ENCODE measurements around the gene STX1B. TPM values are rescaled to one million over a fixed set of nuclear protein-coding genes. Genes with fewer than 3 reads are reported as not detected.
"Not testable (repeated sequence)": the region's sequence is repeated elsewhere in the genome, so short reads cannot be mapped to it uniquely, and the experiment has no call there.

The STX1B gene
- total and polyA plus RNA-seq, 10 donors, result 0.29 to 4.2 (median 1.5) TPM

DNA sequence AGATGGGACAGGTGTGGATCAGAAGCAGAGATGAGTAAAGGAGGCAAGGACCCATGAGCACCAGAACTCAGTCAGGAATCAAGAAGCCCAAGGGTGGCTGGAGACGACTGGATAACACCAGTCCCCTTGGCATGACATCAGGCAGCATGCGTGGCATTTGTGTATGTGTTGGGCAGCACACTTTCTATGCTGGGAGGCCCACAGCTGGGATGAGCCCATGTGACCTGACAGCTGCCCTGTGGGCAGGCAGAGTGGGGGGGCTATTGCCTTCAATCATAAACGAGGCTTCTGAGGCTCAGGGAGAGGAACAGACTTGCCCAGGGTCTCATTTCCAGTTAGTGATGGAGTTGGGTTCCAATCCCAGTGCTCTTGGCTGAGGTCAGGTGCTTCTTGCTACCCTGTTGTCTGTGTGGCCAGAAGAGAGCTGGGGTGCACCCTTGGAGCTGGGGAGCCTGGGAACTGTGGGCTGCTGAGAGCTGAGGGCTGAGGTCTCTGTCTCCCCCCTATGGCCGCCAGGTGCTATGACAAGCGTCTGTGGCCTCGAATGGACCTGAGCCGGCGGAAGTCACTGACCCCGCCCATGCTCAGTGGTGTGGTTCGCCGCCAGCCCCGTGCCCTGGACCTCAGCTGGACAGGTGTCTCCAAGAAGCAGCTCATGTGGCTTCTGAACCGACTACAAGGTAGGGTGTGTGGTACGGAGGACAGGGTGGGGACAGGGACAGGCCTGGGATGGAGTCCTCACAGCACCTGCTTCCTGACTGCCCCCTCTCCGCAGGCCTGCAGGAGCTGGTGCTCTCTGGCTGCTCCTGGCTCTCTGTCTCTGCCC, 68.6 kb downstream of the STX1B start:
- WGBS, 5 donors, result 22 to 25% (median 23%) methylated on average over 7 to 15 of the region's 15 CpGs
- peaks cover 0 to 78% (median 4%) of the 10 kb centered on the region in 6 donors for H3K36me3 ChIP-seq
- H3K4me3 ChIP-seq, result peak overlapping the region in 2 of 8 donors; percentile 13 to 39
- intact Hi-C loops (cut with DNase I; ENCODE audit: low total_unique reads), result no loop called here
- TF ChIP-seq POLR2AphosphoS5 (IDR thresholded peaks at IDR 0.05) (peak; percentile 51 to 77 (median 66)), POLR2A (IDR thresholded peaks at IDR 0.05) (no peak)
- TF ChIP-seq, protein P1, sequence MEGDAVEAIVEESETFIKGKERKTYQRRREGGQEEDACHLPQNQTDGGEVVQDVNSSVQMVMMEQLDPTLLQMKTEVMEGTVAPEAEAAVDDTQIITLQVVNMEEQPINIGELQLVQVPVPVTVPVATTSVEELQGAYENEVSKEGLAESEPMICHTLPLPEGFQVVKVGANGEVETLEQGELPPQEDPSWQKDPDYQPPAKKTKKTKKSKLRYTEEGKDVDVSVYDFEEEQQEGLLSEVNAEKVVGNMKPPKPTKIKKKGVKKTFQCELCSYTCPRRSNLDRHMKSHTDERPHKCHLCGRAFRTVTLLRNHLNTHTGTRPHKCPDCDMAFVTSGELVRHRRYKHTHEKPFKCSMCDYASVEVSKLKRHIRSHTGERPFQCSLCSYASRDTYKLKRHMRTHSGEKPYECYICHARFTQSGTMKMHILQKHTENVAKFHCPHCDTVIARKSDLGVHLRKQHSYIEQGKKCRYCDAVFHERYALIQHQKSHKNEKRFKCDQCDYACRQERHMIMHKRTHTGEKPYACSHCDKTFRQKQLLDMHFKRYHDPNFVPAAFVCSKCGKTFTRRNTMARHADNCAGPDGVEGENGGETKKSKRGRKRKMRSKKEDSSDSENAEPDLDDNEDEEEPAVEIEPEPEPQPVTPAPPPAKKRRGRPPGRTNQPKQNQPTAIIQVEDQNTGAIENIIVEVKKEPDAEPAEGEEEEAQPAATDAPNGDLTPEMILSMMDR (IDR thresholded peaks at IDR 0.05 in 8 of 11, conservative IDR thresholded peaks at IDR 0.05 in 3 of 11), result peak; percentile 78 to 97 (median 93)
- H3K27ac ChIP-seq, result peak overlapping the region in 6 of 8 donors; percentile 29 to 75 (median 60)
- H3K4me1 ChIP-seq, result peaks cover 5 to 32% (median 19%) of the 10 kb centered on the region in 6 donors
- peak; percentile 95 for DNase-seq
- no peaks in the 10 kb centered on the region for H3K27me3 ChIP-seq (replicated peaks in 1 of 7)
- H3K9me3 ChIP-seq, result no peaks in the 10 kb centered on the region

DNA sequence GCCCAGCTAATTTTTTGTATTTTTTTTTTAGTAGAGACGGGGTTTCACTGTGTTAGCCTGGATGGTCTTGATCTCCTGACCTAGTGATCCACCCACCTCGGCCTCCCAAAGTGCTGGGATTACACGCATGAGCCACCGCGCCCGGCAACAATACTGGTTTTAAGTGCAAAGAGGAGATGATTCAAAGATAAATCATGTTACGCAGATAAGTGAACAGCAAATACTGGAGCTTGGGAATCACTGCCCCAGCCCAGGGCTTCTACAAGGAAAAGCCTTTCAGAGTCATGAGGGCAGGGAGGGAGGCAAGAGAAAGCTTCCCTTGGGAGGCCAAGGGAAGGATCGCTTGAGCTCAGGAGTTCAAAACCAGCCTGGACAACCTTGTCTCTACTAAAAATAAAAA, 70.9 kb downstream of the STX1B start:
- intact Hi-C loops (cut with DNase I; ENCODE audit: low total_unique reads); H3K27ac ChIP-seq; DNase-seq; H3K9me3 ChIP-seq; H3K27me3 ChIP-seq (replicated peaks in 1 of 7); H3K4me3 ChIP-seq: not testable (repeated sequence)
- Histone ChIP-seq H3K36me3 (peaks cover 0 to 74% (median 9%) of the 10 kb centered on the region in 6 donors), H3K4me1 (peaks cover 5 to 41% (median 19%) of the 10 kb centered on the region in 6 donors)
- WGBS, 5 donors, result 92 to 95% (median 94%) methylated on average over 8 of the region's 8 CpGs

Small RNA genes within 50 kb of the gene (small RNA-seq; reads per million reads assigned to genes)
- gene AC135048.1, result 0 reads per million in 4 donors

Other genes with a start within 250 kb of the STX1B start
- gene CFAP119, start 248.6 kb downstream of the STX1B start, total RNA-seq, result 1 to 10 TPM; 3.1 to 7.2 (median 4.1) TPM
- 10 to 100 TPM in 1 of 3 donors, 1 to 10 TPM in 2; 8.2 to 15.5 (median 8.3) TPM for gene CFAP119, start 248.6 kb downstream of the STX1B start, polyA plus RNA-seq
- gene RNF40, start 248.3 kb downstream of the STX1B start, total RNA-seq, result 100 to 1,000 TPM in 2 of 7 donors, 10 to 100 TPM in 5; 65.9 to 111 (median 88.8) TPM
- gene RNF40, start 248.3 kb downstream of the STX1B start, polyA plus RNA-seq, result 10 to 100 TPM; 38.1 to 63.9 (median 50.0) TPM
- 10 to 100 TPM in 5 of 7 donors, 1 to 10 TPM in 2; 7.6 to 13.9 (median 12.5) TPM for gene ZNF629, start 223.4 kb downstream of the STX1B start, total RNA-seq
- gene ZNF629, start 223.4 kb downstream of the STX1B start, polyA plus RNA-seq, result 1 to 10 TPM; 1.3 to 3.1 (median 1.7) TPM
- gene BCL7C, start 116.6 kb downstream of the STX1B start, total RNA-seq, result 10 to 100 TPM; 15.5 to 24.3 (median 21.6) TPM
- gene BCL7C, start 116.6 kb downstream of the STX1B start, polyA plus RNA-seq, result 10 to 100 TPM; 35.6 to 38.7 (median 37.8) TPM
- 1 to 10 TPM in 5 of 7 donors, under 1 TPM in 1, not detected in 1; 0.68 to 3.3 (median 1.4) TPM for gene CTF1, start 114.0 kb downstream of the STX1B start, total RNA-seq
- 1 to 10 TPM in 2 of 3 donors, under 1 TPM in 1; 0.61 to 1.3 (median 1.1) TPM for gene CTF1, start 114.0 kb downstream of the STX1B start, polyA plus RNA-seq
- 10 to 100 TPM; 12.4 to 21.0 (median 17.8) TPM for gene FBXL19, start 87.1 kb downstream of the STX1B start, total RNA-seq
- gene FBXL19, start 87.1 kb downstream of the STX1B start, polyA plus RNA-seq, result 10 to 100 TPM in 1 of 3 donors, 1 to 10 TPM in 2; 4.3 to 24.7 (median 5.5) TPM
- gene ORAI3, start 61.6 kb downstream of the STX1B start, total RNA-seq, result 10 to 100 TPM; 20.7 to 44.8 (median 29.8) TPM
- 10 to 100 TPM; 22.2 to 26.2 (median 22.5) TPM for gene ORAI3, start 61.6 kb downstream of the STX1B start, polyA plus RNA-seq
- gene SETD1A, start 52.9 kb downstream of the STX1B start, total RNA-seq, result 10 to 100 TPM; 10.1 to 24.9 (median 19.8) TPM
- gene SETD1A, start 52.9 kb downstream of the STX1B start, polyA plus RNA-seq, result 10 to 100 TPM in 1 of 3 donors, 1 to 10 TPM in 2; 4.8 to 15.0 (median 8.8) TPM
- gene HSD3B7, start 25.4 kb downstream of the STX1B start, total RNA-seq, result 10 to 100 TPM; 11.0 to 24.5 (median 18.6) TPM
- gene HSD3B7, start 25.4 kb downstream of the STX1B start, polyA plus RNA-seq, result 10 to 100 TPM in 1 of 3 donors, 1 to 10 TPM in 2; 5.3 to 19.4 (median 6.7) TPM
- 100 to 1,000 TPM in 2 of 7 donors, 10 to 100 TPM in 5; 54.0 to 118 (median 75.7) TPM for gene STX4, start 22.9 kb upstream of the STX1B start, total RNA-seq
- 100 to 1,000 TPM in 2 of 3 donors, 10 to 100 TPM in 1; 55.3 to 135 (median 131) TPM for gene STX4, start 22.9 kb upstream of the STX1B start, polyA plus RNA-seq
- gene ZNF668, start 63.6 kb upstream of the STX1B start, total RNA-seq, result 10 to 100 TPM in 3 of 7 donors, 1 to 10 TPM in 4; 8.9 to 12.5 (median 9.2) TPM
- gene ZNF668, start 63.6 kb upstream of the STX1B start, polyA plus RNA-seq, result 1 to 10 TPM; 6.2 to 9.8 (median 6.4) TPM
- 10 to 100 TPM; 20.2 to 28.4 (median 25.6) TPM for gene ZNF646, start 63.8 kb upstream of the STX1B start, total RNA-seq
- 10 to 100 TPM in 1 of 3 donors, 1 to 10 TPM in 2; 3.2 to 11.8 (median 3.3) TPM for gene ZNF646, start 63.8 kb upstream of the STX1B start, polyA plus RNA-seq
- 1 to 10 TPM; 2.3 to 6.0 (median 2.8) TPM for gene PRSS53, start 78.3 kb upstream of the STX1B start, total RNA-seq
- gene PRSS53, start 78.3 kb upstream of the STX1B start, polyA plus RNA-seq, result 1 to 10 TPM; 1.6 to 2.6 (median 1.9) TPM
- 10 to 100 TPM; 33.4 to 74.2 (median 48.2) TPM for gene VKORC1, start 84.2 kb upstream of the STX1B start, total RNA-seq
- 10 to 100 TPM; 23.5 to 56.6 (median 55.1) TPM for gene VKORC1, start 84.2 kb upstream of the STX1B start, polyA plus RNA-seq
- gene BCKDK, start 97.7 kb upstream of the STX1B start, total RNA-seq, result 10 to 100 TPM; 36.9 to 55.7 (median 40.2) TPM
- gene BCKDK, start 97.7 kb upstream of the STX1B start, polyA plus RNA-seq, result 10 to 100 TPM; 15.0 to 27.5 (median 17.4) TPM
- 10 to 100 TPM; 63.2 to 94.8 (median 85.2) TPM for gene KAT8, start 107.0 kb upstream of the STX1B start, total RNA-seq
- gene KAT8, start 107.0 kb upstream of the STX1B start, polyA plus RNA-seq, result 10 to 100 TPM; 48.7 to 63.6 (median 56.5) TPM
- not detected for gene PRSS8, start 125.1 kb upstream of the STX1B start, total RNA-seq
- under 1 TPM; 0.07 to 0.19 (median 0.15) TPM for gene PRSS8, start 125.1 kb upstream of the STX1B start, polyA plus RNA-seq
- gene PRSS36, start 139.4 kb upstream of the STX1B start, total RNA-seq, result 1 to 10 TPM in 4 of 7 donors, under 1 TPM in 2, not detected in 1; 0.70 to 2.0 (median 1.3) TPM
- 1 to 10 TPM; 1.5 to 2.6 (median 2.0) TPM for gene PRSS36, start 139.4 kb upstream of the STX1B start, polyA plus RNA-seq
- 100 to 1,000 TPM; 119 to 474 (median 284) TPM for gene FUS, start 169.5 kb upstream of the STX1B start, total RNA-seq
- 100 to 1,000 TPM; 225 to 694 (median 516) TPM for gene FUS, start 169.5 kb upstream of the STX1B start, polyA plus RNA-seq
- gene PYCARD, start 192.1 kb upstream of the STX1B start, total RNA-seq, result 100 to 1,000 TPM in 2 of 7 donors, 10 to 100 TPM in 5; 68.0 to 135 (median 90.1) TPM
- gene PYCARD, start 192.1 kb upstream of the STX1B start, polyA plus RNA-seq, result 100 to 1,000 TPM; 109 to 117 (median 114) TPM
- under 1 TPM in 4 of 7 donors, not detected in 3; 0.05 to 0.26 (median 0.15) TPM for gene TRIM72, start 203.5 kb upstream of the STX1B start, total RNA-seq
- under 1 TPM; 0.06 to 0.15 (median 0.09) TPM for gene TRIM72, start 203.5 kb upstream of the STX1B start, polyA plus RNA-seq
- not detected for gene PYDC1, start 206.5 kb upstream of the STX1B start, total RNA-seq
- 1 to 10 TPM in 1 of 3 donors, under 1 TPM in 1, not detected in 1; 0.72 to 2.7 TPM for gene PYDC1, start 206.5 kb upstream of the STX1B start, polyA plus RNA-seq
- 100 to 1,000 TPM in 2 of 7 donors, 10 to 100 TPM in 5; 38.5 to 154 (median 77.7) TPM for gene ITGAM, start 249.3 kb upstream of the STX1B start, total RNA-seq
- gene ITGAM, start 249.3 kb upstream of the STX1B start, polyA plus RNA-seq, result 10 to 100 TPM in 2 of 3 donors, 1 to 10 TPM in 1; 4.3 to 14.9 (median 11.8) TPM